ENCODE measurements around the gene CTIF. TPM values are rescaled to one million over a fixed set of nuclear protein-coding genes. Genes with fewer than 3 reads are reported as not detected.

The CTIF gene
- polyA plus RNA-seq, 1 donor from 2014 or later = 50.2 TPM

- TF ChIP-seq REST (IDR thresholded peaks at IDR 0.05; ENCODE audit: borderline replicate concordance) = no peak
- TF ChIP-seq TAF1 (IDR thresholded peaks at IDR 0.05; ENCODE audit: low read depth) = no peak
- TF ChIP-seq EP300 (conservative IDR thresholded peaks at IDR 0.05; ENCODE audit: poor library complexity, severe bottlenecking) = no peak
- TF ChIP-seq SMC3 (conservative IDR thresholded peaks at IDR 0.05; ENCODE audit: poor library complexity) = no peak
Observed at GRCh38 chr18:48864876-48865275, 326.0 kb downstream of the CTIF start (continued).

GRCh38 chr18:48866028-48866733 is 327.4 kb downstream of the CTIF start:
- Histone ChIP-seq H3K36me3 (ENCODE audit: insufficient read depth, low read length) (no peaks in the 10 kb centered on the region), H3K9me3 (ENCODE audit: low read length) (no peaks in the 10 kb centered on the region)

More at GRCh38 chr18:48866028-48866733, 327.4 kb downstream of the CTIF start:
- no peaks in the 10 kb centered on the region for H3F3A ChIP-seq (ENCODE audit: insufficient read depth, low read length, poor library complexity, severe bottlenecking)
- no peak overlapping the region for H3K4me3 ChIP-seq (ENCODE audit: low read length)
- no peak overlapping the region for H3K27ac ChIP-seq (ENCODE audit: low read length)
- no peak overlapping the region for H3K4me2 ChIP-seq (ENCODE audit: low read length)
- H3K9me2 ChIP-seq (ENCODE audit: insufficient read depth, low read length) = no peaks in the 10 kb centered on the region
- no peaks in the 10 kb centered on the region for H4K20me1 ChIP-seq (ENCODE audit: insufficient read depth)
- no peaks in the 10 kb centered on the region for H3K27me3 ChIP-seq (ENCODE audit: insufficient read depth, low read depth, low read length)
- H3K79me2 ChIP-seq (replicated peaks; ENCODE audit: insufficient read depth, low read length) = no peaks in the 10 kb centered on the region
- no peak overlapping the region for H3K9ac ChIP-seq (ENCODE audit: low read length)
- H2AFZ ChIP-seq (ENCODE audit: low read depth, low read length) = no peak overlapping the region
- no peak for TF ChIP-seq TAF1 (IDR thresholded peaks at IDR 0.05; ENCODE audit: low read depth)
- TF ChIP-seq SMC3 (conservative IDR thresholded peaks at IDR 0.05; ENCODE audit: poor library complexity) = no peak
- TF ChIP-seq EP300 (conservative IDR thresholded peaks at IDR 0.05; ENCODE audit: poor library complexity, severe bottlenecking) = no peak
- TF ChIP-seq CTCF (IDR thresholded peaks at IDR 0.05; ENCODE audit: poor library complexity, severe bottlenecking) = no peak
- no peak for TF ChIP-seq POLR2AphosphoS5 (IDR thresholded peaks at IDR 0.05)
- TF ChIP-seq MXI1 (conservative IDR thresholded peaks at IDR 0.05; ENCODE audit: poor library complexity, severe bottlenecking) = no peak
- TF ChIP-seq EZH2 (IDR thresholded peaks at IDR 0.05; ENCODE audit: borderline replicate concordance, insufficient read depth, low read length, poor library complexity, severe bottlenecking) = no peak
- no peak for TF ChIP-seq RAD21 (conservative IDR thresholded peaks at IDR 0.05)
- no peak for TF ChIP-seq REST (IDR thresholded peaks at IDR 0.05; ENCODE audit: borderline replicate concordance)

Measured in neural cell (in vitro differentiated cells).